GDM1 (cell line): ENCODE measurements around the gene DYNLL1.
"Not testable (repeated sequence)": the region's sequence is repeated elsewhere in the genome, so short reads cannot be mapped to it uniquely, and the experiment has no call there.

Experiments used
- DNase-seq: peaks from one replicate; lab custom pipeline; 2025; lab: John Stamatoyannopoulos, UW

Gene DYNLL1

GRCh38 chr12:120515496-120515895, 19.6 kb downstream of the DYNLL1 start:
- DNase-seq, result no peak

- not testable (repeated sequence) for DNase-seq
These were observed 23.4 kb downstream of the DYNLL1 start for GRCh38 chr12:120519324-120519723.

- no peak for DNase-seq
These were observed 26.7 kb downstream of the DYNLL1 start for GRCh38 chr12:120522568-120522967.

- DNase-seq, result peak; percentile 68
These were observed 33.1 kb downstream of the DYNLL1 start, which contains the start of gene COQ5 for GRCh38 chr12:120528861-120529525. TSS of gene COQ5 (minus strand) at chr12:120529158. CDS start at chr12:120529141, 17 bp downstream.

DNA sequence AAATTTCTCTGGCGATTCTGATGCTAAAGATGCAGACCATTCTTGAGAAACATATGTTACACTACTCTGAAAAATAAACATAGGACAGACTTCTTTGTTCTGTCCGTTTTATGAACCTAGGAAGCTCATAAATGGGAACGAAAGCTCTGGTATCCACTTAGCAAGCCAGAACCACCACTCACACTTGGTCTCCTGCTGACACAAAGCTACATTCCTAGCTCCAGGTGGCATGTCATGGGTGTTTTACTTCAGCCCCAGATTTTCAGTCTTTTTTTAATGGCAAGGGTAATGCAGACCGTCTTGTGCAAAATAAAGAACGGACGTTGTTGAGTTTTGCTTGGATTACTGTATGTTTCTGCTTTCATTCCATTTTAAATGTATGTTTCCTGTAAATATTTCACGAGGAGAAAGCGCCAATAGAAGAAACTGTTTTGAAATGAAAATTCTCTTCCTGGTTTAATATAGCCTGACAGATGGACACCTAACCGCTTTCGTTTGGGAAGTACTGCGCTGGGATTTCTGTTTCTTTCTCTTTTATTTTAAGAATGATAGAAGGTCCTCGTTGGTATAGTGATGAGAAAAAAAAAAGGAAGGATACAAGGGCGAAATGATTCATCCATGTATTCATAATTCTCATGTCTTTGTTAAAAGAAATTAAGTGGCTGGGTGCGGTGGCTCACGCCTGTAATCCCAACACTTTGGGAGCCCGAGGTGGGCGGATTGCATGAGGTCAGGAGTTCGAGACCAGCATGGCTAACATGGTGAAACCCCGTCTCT, 33.9 kb downstream of the DYNLL1 start:
- peak; percentile 21 for DNase-seq

DNA sequence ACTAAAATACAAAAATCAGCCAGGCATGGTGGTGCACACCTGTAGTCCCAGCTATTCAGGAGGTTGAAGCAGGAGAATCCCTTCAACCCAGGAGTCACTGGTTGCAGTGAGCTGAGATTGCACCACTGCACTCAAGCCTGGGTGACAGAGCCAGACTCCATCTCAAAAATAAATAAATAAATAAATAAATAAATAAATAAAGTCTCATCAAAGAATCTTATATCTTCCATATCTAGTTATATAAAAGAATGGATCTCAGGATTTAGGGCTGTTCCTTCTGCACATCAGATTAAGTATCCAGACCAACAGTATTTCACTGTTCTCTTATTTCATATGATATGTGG, 34.5 kb downstream of the DYNLL1 start:
- DNase-seq, result not testable (repeated sequence)

DNA sequence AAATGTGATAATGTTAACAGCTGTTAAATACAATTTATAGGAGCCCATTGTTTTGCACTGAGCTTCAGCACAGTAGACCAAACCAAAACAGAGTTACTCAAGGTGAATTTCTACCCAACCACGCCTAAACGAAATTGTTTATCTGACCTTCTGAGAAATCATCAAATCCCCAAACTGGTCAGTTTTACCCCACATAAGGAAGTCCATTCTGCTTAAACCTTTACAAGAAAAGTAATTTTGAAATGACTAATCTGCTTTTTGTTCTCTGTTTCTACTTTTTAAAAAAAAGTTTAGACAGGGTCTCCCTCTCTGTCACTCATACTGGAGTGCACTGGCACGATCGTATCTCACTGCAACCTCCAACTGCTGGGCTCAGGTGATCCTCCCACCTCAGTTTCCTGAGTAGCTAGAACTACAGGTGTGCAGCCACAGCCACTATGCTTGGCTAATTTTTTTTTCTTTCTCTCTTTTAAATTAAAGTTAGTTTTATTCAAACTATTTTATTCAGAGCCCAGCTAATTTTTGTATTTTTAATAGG, 36.9 kb downstream of the DYNLL1 start:
- DNase-seq, result no peak

DNA sequence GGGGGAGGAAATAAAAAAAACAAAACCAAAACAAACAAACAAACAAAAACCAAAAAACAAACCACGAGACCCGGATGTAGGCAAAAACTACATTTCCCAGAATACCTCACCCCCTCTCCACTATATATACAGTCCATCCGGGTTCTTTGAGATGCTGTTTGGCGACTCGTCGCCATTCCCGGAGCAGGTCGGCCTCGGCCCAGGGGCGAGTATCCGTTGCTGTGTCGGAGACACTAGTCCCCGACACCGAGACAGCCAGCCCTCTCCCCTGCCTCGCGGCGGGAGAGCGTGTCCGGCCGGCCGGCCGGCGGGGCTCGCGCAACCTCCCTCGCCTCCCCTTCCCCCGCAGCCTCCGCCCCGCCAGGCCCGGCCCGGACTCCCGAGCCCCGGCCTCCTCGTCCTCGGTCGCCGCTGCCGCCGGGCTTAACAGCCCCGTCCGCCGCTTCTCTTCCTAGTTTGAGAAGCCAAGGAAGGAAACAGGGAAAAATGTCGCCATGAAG, 38.3 kb downstream of the DYNLL1 start, which contains the start of gene RNF10:
Gene RNF10 (plus strand): TSS at position 154 of the 500 bp plus-strand sequence. CDS start 456 bp downstream, outside the sequence.
- peak; percentile 57 for DNase-seq

GRCh38 chr12:120534703-120535655, 39.1 kb downstream of the DYNLL1 start:
- DNase-seq, result no peak

DNA sequence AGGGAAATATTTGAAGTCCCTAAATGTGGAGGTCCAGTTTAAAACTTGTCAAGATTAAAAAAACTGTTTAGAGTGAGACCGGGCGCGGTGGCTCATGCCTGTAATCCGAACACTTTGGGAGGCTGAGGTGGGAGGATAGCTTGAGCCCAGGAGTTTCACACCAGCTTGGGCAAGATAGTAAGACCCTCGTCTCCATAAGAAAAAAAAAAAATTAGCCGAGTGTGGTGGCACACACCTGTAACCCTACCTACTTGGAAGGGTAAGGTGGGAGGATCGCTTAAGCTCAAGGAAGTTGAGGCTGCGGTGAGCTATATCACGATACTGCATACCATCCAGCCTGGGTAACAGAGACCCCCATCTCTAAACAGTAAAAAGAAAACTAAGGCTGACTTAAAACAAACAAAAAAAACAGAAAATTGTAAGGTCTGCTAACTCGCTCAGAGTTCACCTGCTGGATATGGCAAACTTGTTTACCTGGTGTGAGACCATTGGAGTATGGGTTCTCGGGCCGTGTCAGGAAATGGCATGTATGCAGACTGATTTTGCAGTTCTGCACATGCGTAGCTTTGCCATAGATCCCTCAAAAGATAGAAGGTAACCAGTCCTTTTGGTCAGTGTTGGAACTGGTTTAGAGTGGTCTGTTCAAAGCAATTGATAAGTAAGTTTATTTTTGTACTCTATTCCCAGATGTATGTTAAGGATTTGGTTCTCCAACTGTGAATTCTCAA, 40.3 kb downstream of the DYNLL1 start:
- DNase-seq, result no peak

- no peak for DNase-seq
These were observed 41.9 kb downstream of the DYNLL1 start for GRCh38 chr12:120537856-120538220.

DNA sequence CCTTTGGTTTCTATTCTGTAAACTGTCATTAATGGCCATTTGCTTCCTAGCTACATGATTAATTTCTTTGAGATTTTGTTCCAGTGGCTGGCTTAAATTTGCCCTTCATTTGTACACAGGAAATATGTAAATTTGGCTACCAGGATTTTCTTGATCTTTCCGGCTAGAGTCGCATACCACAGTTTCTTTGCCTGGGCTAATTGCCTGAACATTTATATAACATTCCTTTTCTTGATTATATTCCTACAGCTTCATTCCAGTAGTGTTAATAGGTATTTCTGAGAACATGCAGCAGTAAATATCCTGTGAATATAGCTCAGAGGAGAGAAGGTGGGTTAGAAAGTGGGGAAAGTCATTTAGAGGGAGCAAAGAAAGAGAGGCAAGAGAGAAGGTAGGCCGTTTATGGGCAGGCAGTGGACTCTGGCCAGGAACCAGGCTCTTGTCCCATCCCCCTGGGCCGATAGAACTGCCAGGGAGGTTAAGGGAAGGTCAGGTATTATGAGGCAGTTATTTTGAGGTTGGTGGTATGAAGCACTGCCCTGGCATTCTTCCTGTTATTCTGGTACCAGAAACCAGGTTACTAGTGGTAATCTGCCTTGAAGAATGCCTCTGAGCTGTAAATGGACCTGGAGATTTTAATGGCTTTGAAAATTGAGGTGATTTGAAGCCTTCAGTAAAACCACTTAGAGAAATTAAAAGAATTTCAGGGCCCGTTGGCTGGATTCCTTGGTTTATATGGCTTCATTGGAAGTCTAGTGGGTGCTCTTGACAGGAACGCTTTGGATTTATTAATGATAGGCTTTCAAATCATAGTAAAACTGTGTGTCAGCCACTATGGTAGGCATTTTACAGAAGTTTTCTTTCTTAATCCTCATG, 42.6 kb downstream of the DYNLL1 start:
- peak; percentile 32 for DNase-seq

DNA sequence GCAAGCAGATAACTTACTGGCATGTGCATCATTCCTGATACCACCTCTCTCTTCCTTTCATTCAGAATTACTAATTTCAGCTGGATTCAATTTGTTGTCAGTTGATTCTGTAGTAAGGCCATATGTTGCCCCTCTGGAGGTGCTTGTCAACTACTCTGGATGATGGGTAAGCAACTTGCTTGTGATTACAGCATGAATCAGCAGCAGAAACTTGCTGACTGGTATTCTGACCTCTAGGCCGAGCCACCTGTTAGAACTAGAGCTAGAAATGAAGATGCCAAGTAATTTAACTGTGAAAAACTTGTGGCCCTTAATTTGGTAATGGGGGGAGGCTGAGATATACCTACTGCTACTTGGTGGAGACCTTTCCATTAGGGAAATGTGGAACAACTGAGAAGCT, 43.4 kb downstream of the DYNLL1 start:
- no peak for DNase-seq

DNA sequence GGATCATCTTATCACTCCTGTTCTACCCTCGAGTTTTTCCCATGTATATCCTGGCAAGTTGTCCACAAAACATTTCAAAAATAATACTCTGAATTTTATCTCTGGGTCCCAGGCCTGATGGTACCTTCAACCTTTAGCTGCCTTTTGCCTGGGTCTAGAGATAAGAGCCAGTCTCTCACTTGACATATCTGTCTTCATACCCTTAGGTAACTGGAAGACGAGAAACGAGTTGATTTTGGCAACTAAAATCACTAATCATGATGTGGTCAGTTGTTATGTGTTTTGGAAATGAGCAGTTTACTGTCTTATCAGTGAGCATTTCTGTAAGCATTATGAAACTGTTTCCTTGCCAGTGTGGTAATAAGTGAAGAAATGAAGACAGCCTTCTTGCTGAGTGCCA, 44.5 kb downstream of the DYNLL1 start:
- no peak for DNase-seq

DNA sequence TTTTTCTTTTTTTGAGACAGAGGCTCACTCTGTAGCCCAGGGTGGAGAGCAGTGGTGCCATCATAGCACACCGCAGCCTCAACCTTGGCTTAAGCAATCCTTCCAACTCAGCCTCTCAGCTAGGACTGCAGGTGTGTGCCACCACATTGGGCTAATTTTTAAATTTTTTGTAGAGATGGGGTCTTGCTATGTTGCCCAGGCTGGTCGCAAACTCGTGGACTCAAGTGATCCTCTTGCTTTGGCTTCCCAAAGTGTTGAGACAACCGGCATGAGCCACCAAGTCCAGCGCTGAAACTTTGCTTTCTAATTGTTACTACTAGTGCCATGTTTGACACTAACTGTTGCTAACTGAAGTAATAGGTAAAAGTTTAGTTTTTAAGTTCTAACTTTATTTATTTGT, 46.3 kb downstream of the DYNLL1 start:
- no peak for DNase-seq

DNA sequence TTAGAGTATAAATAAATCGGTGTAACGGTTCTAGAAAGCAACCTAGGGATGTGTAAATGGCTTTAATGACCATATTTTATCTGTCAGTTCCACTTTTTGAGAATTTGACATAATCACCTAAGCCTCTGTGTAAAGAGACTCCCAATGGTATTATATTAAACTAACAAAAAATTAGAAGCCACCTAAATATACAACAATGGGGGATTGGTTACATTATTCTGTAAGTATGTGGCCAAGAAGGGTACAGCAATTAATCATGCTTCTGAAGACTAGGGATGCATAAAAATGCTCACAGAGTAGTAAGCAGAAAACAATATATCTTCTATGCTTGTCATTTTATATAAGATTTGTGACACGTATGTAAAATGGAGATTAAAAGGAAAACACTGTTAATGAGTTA, 48.8 kb downstream of the DYNLL1 start:
- no peak for DNase-seq

DNA sequence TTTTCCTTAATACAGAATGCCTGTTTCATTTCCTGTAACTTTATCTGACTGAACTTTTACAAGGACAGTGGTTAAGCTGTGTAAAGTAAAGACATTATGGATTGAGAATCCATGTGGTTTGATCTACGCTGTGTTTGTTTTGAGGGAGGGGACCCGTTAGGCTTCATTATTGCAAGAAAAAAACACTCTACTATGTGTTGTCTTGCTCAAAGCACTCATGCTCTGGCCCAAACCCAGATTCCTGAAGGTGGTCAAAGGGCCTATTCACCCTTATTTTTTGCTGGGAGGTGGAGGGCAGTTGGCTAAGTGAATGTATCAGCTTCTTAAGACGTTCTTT, 50.1 kb downstream of the DYNLL1 start:
- no peak for DNase-seq
